Neural crest cell (in vitro differentiated cells): ENCODE measurements around the gene ERBB2. TPM values are rescaled to one million over a fixed set of nuclear protein-coding genes. Genes with fewer than 3 reads are reported as not detected.

ENCODE experiments used
- DNase-seq: peaks from one replicate; pipeline ENCODE4 v3.0.0; 2021; ENCODE audit warnings: low read depth, mixed read lengths, low spot score
- H3K27ac Mint-ChIP-seq: one replicate; pipeline ENCODE4 v1.8.0; 2021; ENCODE audit warnings: mild to moderate bottlenecking, mixed read lengths; ENCODE audit not compliant: unreplicated experiment
- H3K27me3 Mint-ChIP-seq: 2 replicates; pipeline ENCODE4 v1.8.0; 2021; ENCODE audit warnings: low read depth, mild to moderate bottlenecking, mixed read lengths
- H3K36me3 Mint-ChIP-seq: 2 replicates; pipeline ENCODE4 v1.8.0; 2021; ENCODE audit warnings: low read depth, mild to moderate bottlenecking, mixed read lengths
- H3K4me1 Mint-ChIP-seq: 2 replicates; pipeline ENCODE4 v1.8.0; 2021; ENCODE audit warnings: mixed read lengths
- H3K4me3 Mint-ChIP-seq: one replicate; pipeline ENCODE4 v1.8.0; 2021; ENCODE audit warnings: mild to moderate bottlenecking, mixed read lengths
- H3K9me3 Mint-ChIP-seq: 2 replicates; pipeline ENCODE4 v1.8.0; 2021; ENCODE audit warnings: mixed read lengths
- microRNA-seq: library from miRNA; unstranded; fragments of <30 nt; microRNA quantifications from one replicate; pipeline ENCODE4, GENCODE V29; 2020
- total RNA-seq: library from RNA; stranded (reverse); gene quantifications from 2 replicates; pipeline ENCODE4 v1.2.1, GENCODE V29; 2021
- TF ChIP-seq, protein P1 (sequence below): fragments of 200-600 bp; sonication (generic); conservative IDR thresholded peaks from 2 replicates; pipeline ENCODE4 v1.5.0; 2021; ENCODE audit warnings: antibody characterized with exemption, mild to moderate bottlenecking

Gene ERBB2
- total RNA-seq, 1 donor from 2014 or later: 78.4 TPM

DNA sequence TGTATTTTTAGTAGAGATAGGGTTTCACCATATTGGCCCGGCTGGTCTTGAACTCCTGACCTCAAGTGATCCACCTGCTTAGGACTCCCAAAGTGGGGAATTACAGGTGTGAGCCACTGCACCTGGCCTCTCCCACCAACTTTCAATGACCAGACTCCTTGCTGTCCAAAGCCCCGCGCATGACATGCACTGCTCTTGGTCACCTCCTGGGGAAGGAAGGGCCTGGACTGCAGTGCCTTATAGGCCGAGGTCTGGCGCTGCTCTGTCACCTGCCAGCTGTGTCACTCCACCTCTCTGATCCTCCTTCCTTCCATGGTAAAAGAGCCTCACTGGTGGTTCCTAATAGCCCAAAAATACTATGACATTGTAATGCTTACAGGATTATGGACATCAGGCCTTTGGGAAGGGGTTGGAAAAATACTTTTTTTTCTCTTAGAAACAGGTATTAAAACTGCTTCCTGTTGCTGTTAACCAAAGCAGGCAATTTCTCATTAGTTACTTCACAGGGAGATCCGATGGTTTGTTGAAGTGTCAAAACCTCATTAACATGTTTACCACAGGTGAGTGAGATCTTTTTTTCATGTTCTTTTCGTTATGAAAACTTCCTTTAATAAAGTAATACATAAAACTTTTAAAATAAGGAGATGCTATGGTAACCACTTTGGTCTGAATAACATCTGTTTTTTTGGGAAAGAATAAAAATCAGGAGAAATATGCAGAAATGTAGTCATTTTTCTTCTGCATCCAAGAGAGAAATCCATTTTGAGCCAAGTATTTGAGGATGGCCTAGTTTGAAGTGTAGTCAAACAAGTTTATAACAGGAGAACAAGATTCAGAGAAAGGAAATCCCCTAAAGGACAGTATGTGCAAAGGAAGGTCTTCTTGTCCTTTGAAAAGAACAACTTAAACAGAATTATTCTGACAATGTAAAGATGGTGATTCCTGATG, 73.4 kb downstream of the ERBB2 start:
- Mint-ChIP-seq H3K4me1 (peaks cover 4% of the 10 kb centered on the region), H3K4me3 (no peak overlapping the region), H3K27ac (no peak overlapping the region), H3K36me3 (no peaks in the 10 kb centered on the region), H3K27me3 (peaks cover 54% of the 10 kb centered on the region), H3K9me3 (no peaks in the 10 kb centered on the region)
- DNase-seq: no peak
- TF ChIP-seq, protein P1, sequence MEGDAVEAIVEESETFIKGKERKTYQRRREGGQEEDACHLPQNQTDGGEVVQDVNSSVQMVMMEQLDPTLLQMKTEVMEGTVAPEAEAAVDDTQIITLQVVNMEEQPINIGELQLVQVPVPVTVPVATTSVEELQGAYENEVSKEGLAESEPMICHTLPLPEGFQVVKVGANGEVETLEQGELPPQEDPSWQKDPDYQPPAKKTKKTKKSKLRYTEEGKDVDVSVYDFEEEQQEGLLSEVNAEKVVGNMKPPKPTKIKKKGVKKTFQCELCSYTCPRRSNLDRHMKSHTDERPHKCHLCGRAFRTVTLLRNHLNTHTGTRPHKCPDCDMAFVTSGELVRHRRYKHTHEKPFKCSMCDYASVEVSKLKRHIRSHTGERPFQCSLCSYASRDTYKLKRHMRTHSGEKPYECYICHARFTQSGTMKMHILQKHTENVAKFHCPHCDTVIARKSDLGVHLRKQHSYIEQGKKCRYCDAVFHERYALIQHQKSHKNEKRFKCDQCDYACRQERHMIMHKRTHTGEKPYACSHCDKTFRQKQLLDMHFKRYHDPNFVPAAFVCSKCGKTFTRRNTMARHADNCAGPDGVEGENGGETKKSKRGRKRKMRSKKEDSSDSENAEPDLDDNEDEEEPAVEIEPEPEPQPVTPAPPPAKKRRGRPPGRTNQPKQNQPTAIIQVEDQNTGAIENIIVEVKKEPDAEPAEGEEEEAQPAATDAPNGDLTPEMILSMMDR: no peak

DNA sequence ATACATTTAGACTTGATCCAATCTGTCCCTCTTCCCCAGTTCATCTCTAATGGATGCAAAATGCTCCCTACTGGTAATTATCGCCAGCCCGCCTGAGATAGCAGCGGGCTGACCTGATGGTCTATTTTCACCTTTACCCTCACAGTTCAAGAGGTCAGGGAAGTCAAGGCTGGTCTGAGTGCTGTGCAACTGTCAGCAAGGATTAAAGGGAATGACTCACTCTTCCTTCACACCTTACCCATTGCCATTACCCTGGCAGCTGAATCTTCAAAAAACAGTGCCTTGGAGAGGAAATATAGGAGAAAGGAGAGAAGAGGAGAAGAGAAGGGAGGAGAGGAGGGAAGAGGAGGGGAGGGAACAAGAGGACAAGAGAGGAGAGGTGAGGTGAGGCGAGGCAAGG, 74.2 kb downstream of the ERBB2 start:
- H3K4me3 Mint-ChIP-seq: no peak overlapping the region
- peaks cover 4% of the 10 kb centered on the region for H3K4me1 Mint-ChIP-seq
- TF ChIP-seq, protein P1: no peak
- DNase-seq: no peak
- no peak overlapping the region for H3K27ac Mint-ChIP-seq
- H3K9me3 Mint-ChIP-seq: no peaks in the 10 kb centered on the region
- H3K27me3 Mint-ChIP-seq: peaks cover 53% of the 10 kb centered on the region
- H3K36me3 Mint-ChIP-seq: no peaks in the 10 kb centered on the region

DNA sequence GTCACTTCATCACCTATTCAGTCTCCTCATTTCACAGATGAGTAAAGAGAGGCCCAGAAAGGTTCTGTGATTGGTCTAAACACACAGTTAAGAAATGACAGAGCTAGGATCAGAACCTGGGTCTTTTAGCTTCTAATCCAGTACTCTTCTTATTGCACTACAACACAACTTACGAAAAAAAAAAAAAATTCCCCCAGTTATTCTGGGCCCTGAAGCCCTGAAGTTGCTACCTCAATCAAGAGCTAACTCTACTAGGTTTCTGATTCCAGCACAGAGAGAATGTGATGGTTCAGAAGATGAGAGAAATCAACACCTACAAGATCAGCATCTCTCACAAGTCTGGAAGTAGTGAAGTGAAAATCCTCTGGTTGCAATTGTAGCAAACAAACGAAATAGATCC, 75.2 kb downstream of the ERBB2 start:
- peaks cover 56% of the 10 kb centered on the region for H3K27me3 Mint-ChIP-seq
- H3K4me3 Mint-ChIP-seq: no peak overlapping the region
- no peaks in the 10 kb centered on the region for H3K36me3 Mint-ChIP-seq
- no peak for DNase-seq
- TF ChIP-seq, protein P1: no peak
- H3K27ac Mint-ChIP-seq: no peak overlapping the region
- peaks cover 4% of the 10 kb centered on the region for H3K4me1 Mint-ChIP-seq
- no peaks in the 10 kb centered on the region for H3K9me3 Mint-ChIP-seq

DNA sequence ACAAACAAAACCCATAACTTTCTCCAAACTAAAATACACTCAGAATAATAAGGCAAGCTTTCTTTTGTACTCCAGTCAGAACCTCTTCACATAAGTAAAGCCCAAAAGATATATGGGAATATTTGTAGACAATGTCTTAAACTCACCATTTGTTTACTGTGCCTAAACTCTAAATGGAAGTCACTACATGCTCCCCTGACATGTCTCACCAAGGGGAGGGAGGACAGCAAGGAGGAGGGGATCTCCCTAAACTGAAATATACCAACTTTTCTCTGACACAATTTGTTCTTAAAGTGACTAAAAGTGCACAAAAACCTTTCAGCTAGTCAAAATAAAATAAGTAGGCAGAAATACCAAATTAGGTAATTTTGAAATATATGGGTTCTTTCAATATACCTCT, 76.4 kb downstream of the ERBB2 start:
- H3K27ac Mint-ChIP-seq: no peak overlapping the region
- DNase-seq: no peak
- TF ChIP-seq, protein P1: no peak
- H3K9me3 Mint-ChIP-seq: no peaks in the 10 kb centered on the region
- peaks cover 4% of the 10 kb centered on the region for H3K4me1 Mint-ChIP-seq
- peaks cover 60% of the 10 kb centered on the region for H3K27me3 Mint-ChIP-seq
- no peak overlapping the region for H3K4me3 Mint-ChIP-seq
- no peaks in the 10 kb centered on the region for H3K36me3 Mint-ChIP-seq

DNA sequence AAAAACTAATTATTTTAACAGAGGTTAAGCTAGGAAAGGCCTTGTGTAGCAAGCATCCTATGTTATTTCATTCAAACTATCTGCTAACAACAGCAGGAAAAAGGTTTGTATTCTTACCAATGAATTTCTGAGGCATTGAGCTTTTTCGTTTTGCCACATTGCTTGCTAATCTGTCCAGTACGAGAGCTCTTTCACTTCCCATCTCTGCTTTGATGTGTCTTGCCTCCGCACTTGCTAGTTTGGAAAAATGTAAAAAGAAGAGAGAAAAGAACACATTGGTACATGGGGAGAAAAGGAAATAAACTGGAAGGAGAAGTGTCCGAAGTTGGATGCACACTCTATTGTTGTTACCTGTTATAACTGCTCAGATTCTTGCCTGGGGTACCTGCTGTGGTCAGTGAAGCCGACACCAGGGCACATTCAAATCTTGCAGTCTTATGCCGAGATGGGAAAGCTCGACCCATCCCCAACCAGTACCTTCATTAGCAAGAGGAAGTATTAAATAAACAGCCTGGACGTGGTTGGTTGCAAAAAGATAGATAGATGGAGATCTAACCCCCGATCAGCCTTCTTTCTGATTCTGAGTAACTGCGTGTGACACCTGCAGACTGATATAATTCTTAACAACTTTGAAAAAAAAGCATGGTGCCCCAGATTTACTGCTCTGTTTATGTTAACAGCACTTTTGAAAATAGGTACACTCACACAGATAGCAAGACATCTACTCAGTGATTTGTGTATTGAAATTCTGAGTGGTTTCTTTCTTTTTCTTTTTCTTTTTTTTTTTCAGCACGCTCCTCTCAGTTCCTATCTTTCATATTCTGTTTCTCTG, 77.9 kb downstream of the ERBB2 start:
- H3K9me3 Mint-ChIP-seq: no peaks in the 10 kb centered on the region
- H3K4me3 Mint-ChIP-seq: no peak overlapping the region
- TF ChIP-seq, protein P1: no peak
- H3K4me1 Mint-ChIP-seq: no peaks in the 10 kb centered on the region
- no peak overlapping the region for H3K27ac Mint-ChIP-seq
- no peak for DNase-seq
- H3K27me3 Mint-ChIP-seq: peaks cover 66% of the 10 kb centered on the region
- H3K36me3 Mint-ChIP-seq: no peaks in the 10 kb centered on the region

Small RNAs within 50 kb of the gene (microRNA-seq; reads per million reads assigned to microRNA genes)
- gene MIR4728: not detected

Other genes starting within 250 kb of the ERBB2 start
- gene MED1, start 248.8 kb upstream of the ERBB2 start, total RNA-seq: 63.4 and 65.0 TPM in 2 replicates
- gene CDK12, start 238.6 kb upstream of the ERBB2 start, total RNA-seq: 69.1 and 69.8 TPM in 2 replicates
- gene NEUROD2, start 92.1 kb upstream of the ERBB2 start, total RNA-seq: not detected in 2 replicates
- gene PPP1R1B, start 73.1 kb upstream of the ERBB2 start, total RNA-seq: not detected in 2 replicates
- gene STARD3, start 62.9 kb upstream of the ERBB2 start, total RNA-seq: 60.6 and 64.8 TPM in 2 replicates
- 1.9 and 2.8 TPM in 2 replicates for gene TCAP, start 34.7 kb upstream of the ERBB2 start, total RNA-seq
- gene PNMT, start 31.6 kb upstream of the ERBB2 start, total RNA-seq: 0.84 and 0.86 TPM in 2 replicates
- 18.2 and 21.7 TPM in 2 replicates for gene PGAP3, start 12.0 kb upstream of the ERBB2 start, total RNA-seq
- 35.6 and 36.8 TPM in 2 replicates for gene MIEN1, start 30.5 kb downstream of the ERBB2 start, total RNA-seq
- gene GRB7, start 37.9 kb downstream of the ERBB2 start, total RNA-seq: not detected in 2 replicates
- not detected in 2 replicates for gene IKZF3, start 164.2 kb downstream of the ERBB2 start, total RNA-seq
- not detected in 2 replicates for gene ZPBP2, start 168.1 kb downstream of the ERBB2 start, total RNA-seq
- gene GSDMB, start 218.6 kb downstream of the ERBB2 start, total RNA-seq: 7.9 and 8.8 TPM in 2 replicates
- gene ORMDL3, start 227.5 kb downstream of the ERBB2 start, total RNA-seq: 42.2 and 47.8 TPM in 2 replicates
- gene LRRC3C, start 227.7 kb downstream of the ERBB2 start, total RNA-seq: not detected in 2 replicates